ENCODE results near the gene KIF16B. TPM values are rescaled to one million over a fixed set of nuclear protein-coding genes. Genes with fewer than 3 reads are reported as not detected.

KIF16B gene
- total and polyA plus RNA-seq, 2 of the 8 experiments (the other 6 are each of a cell fraction or from before 2014, with no cell fraction given) = 3.0 to 9.2 TPM

DNA sequence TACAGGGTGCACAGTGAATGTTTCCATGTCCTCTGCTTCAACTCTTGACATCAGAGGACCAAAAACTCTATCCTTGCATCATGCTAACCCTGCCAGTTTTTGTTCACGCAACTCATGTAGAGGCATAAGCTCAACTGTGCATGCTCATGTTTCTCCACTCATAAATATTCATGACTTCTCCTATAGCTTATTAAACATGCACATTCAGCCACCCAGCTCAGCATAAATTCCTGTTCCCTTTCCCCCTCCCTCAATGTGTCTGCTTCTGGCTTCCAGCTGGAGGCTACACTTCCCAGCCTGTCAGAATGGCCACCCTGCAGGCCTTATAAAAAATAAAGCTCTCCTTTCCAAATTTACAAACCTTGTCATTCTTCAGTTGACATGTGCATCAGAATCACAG, 154.6 kb downstream of the KIF16B start:
- Histone ChIP-seq H3K56ac (replicated peaks; ENCODE audit: insufficient read length, low read depth, low read length) (no peak overlapping the region), H3K79me1 (ENCODE audit: low read depth, low read length) (no peaks in the 10 kb centered on the region), H3K79me2 (ENCODE audit: control insufficient read depth in 1 of 2, insufficient read depth in 2 of 2, low read length in 2 of 2) (no peaks in the 10 kb centered on the region), H2BK120ac (replicated peaks; ENCODE audit: low read depth, low read length) (no peak overlapping the region), H3K9me3 (ENCODE audit: insufficient read depth in 2 of 2, low read depth in 1 of 2, low read length in 1 of 2) (no peaks in the 10 kb centered on the region), H3K23ac (ENCODE audit: insufficient read length) (no peak overlapping the region), H4K8ac (ENCODE audit: extremely low read depth, insufficient read depth, low read length) (no peak overlapping the region), H3K14ac (ENCODE audit: insufficient read length) (no peak overlapping the region), H2BK5ac (ENCODE audit: low read depth, low read length) (no peak overlapping the region), H4K20me1 (replicated peaks in 1 of 2; ENCODE audit: control insufficient read depth in 1 of 2, insufficient read depth in 2 of 2, low read length in 2 of 2) (no peaks in the 10 kb centered on the region), H4K91ac (replicated peaks; ENCODE audit: insufficient read length, low read length) (no peak overlapping the region), H3K4me3 (ENCODE audit: extremely low read depth in 1 of 4, insufficient read depth in 2 of 4, low read depth in 3 of 4, low read length in 4 of 4) (no peak overlapping the region), H2BK15ac (ENCODE audit: low read length) (no peak overlapping the region), H4K5ac (ENCODE audit: insufficient read length, low read depth, low read length) (no peak overlapping the region), H3K23me2 (ENCODE audit: low read depth, low read length) (no peaks in the 10 kb centered on the region), H3K4me2 (ENCODE audit: insufficient read depth in 1 of 2, low read depth in 2 of 2, low read length in 2 of 2) (no peak overlapping the region), H3K18ac (ENCODE audit: extremely low read depth, low read length) (no peak overlapping the region), H3K4ac (replicated peaks; ENCODE audit: insufficient read length, low read depth, low read length) (no peak overlapping the region), H3K36me3 (ENCODE audit: control insufficient read depth in 2 of 4, insufficient read depth in 4 of 4, low read length in 3 of 4) (peaks cover 0 to 2% (median 0%) of the 10 kb centered on the region in 4 experiments; a peak in 1 of 8 replicates), H2BK20ac (ENCODE audit: low read length) (no peak overlapping the region), H2AK5ac (ENCODE audit: low read depth, low read length) (no peak overlapping the region), H3K27me3 (replicated peaks in 1 of 4; ENCODE audit: control insufficient read depth in 3 of 4, extremely low read depth in 1 of 4, insufficient read depth in 3 of 4, low read length in 3 of 4) (no peaks in the 10 kb centered on the region; a peak in 1 of 7 replicates), H3K9ac (replicated peaks in 1 of 4; ENCODE audit: extremely low read depth in 1 of 4, low read depth in 3 of 4, low read length in 3 of 4) (no peak overlapping the region), H3K27ac (ENCODE audit: low read depth, low read length) (no peak overlapping the region), H3K4me1 (replicated peaks in 1 of 4; ENCODE audit: control insufficient read depth in 3 of 4, insufficient read depth in 4 of 4, low read length in 3 of 4) (peaks cover 0 to 4% (median 3%) of the 10 kb centered on the region in 4 experiments; a peak in 2 of 7 replicates), H2AFZ (ENCODE audit: low read length) (no peak overlapping the region), H2BK12ac (ENCODE audit: low read depth, low read length) (no peak overlapping the region)
- 93% methylated on average over 1 of the region's 1 CpG; no CpG with 5 or more reads in 1 of the 2 experiments for WGBS, 2 experiments (ENCODE audit: extremely low coverage in 1 of 2, insufficient coverage in 1 of 2, insufficient read length in 1 of 2, insufficient replicate concordance in 2 of 2, low coverage in 1 of 2, low lambda C conversion rate in 2 of 2, missing lambda C conversion rate in 1 of 2)
- CTCF ChIA-PET (ENCODE audit: partially characterized antibody) = interaction anchor here (0.8 kb wide), 1 partner anchor 11 kb away, joined by 3 read pairs; no protein-coding TSS in a partner anchor
- DNase-seq (ENCODE audit: low read depth in 1 of 2, low spot score in 2 of 2) = no peak
- POLR2A ChIA-PET (ENCODE audit: partially characterized antibody) = no interaction called here
- no peak for FAIRE-seq

Measured in H1 (cell line).